GM12878 (cell line): Measurements from ENCODE around the gene TOB2. TPM values are rescaled to one million over a fixed set of nuclear protein-coding genes. Genes with fewer than 3 reads are reported as not detected.

Source experiments
- ATAC-seq: fragments of 200-7000 bp; cut with Tn5 transposase; 3 replicates; pipeline ENCODE4 v1.9.1; 2020; ENCODE audit warnings: mild to moderate bottlenecking, moderate library complexity
- BruUV-seq: library from RNA; stranded (reverse); fragments of 400-500 nt; replicated peaks from 2 replicates; lab custom pipeline; 2021; lab: Mats Ljungman, UMichigan
- CTCF ChIA-PET: fragments of 300-600 bp; sonication (Branson Sonifier 250); formaldehyde crosslinking; extraction: SDS; loops from one replicate; lab custom pipeline; 2021; ENCODE audit warnings: inconsistent platforms; lab: Yijun Ruan, JAX
- POLR2A ChIA-PET: fragments of 350-600 bp; formaldehyde crosslinking; extraction: SDS; loops from one replicate; lab custom pipeline; 2021; ENCODE audit warnings: inconsistent platforms; lab: Charles Lee
- RAD21 ChIA-PET: fragments of 300-600 bp; sonication (Branson Sonifier 250); formaldehyde crosslinking; loops from one replicate; lab custom pipeline; 2023; ENCODE audit warnings: antibody characterized with exemption; ENCODE audit not compliant: unreplicated experiment; lab: Charles Lee
- SMC1A ChIA-PET: fragments of 300-600 bp; sonication (Branson Sonifier 250); formaldehyde crosslinking; loops from one replicate; lab custom pipeline; 2023; ENCODE audit not compliant: unreplicated experiment, uncharacterized antibody; lab: Charles Lee
- DNase-seq: peaks from one replicate; pipeline ENCODE4 v3.0.0-alpha.2; 2011; ENCODE audit warnings: low read depth, low spot score
- FAIRE-seq: peaks from 3 replicates; lab custom pipeline; 2011; peaks lifted over from hg19 to GRCh38; lab: Jason Lieb, UNC
- H2AFZ ChIP-seq: 2 replicates; pipeline ENCODE4 v1.6.0; 2011; ENCODE audit warnings: low read depth, low read length, control low read depth; ENCODE audit not compliant: control insufficient read depth
- H3K27ac ChIP-seq: 2 replicates; pipeline ENCODE4 v1.5.1; 2011; ENCODE audit warnings: control low read depth; ENCODE audit not compliant: control insufficient read depth, insufficient read depth
- H3K27me3 ChIP-seq, 2 experiments: replicated peaks in 1 of 2; 2 replicates each; pipeline versions ENCODE4 v1.6.0 to v1.6.1; 2011; ENCODE audit warnings: low read length in 1 of 2; ENCODE audit not compliant: control insufficient read depth in 2 of 2, insufficient read depth in 2 of 2
- H3K36me3 ChIP-seq, 2 experiments: 2 replicates each; pipeline ENCODE4 v1.5.1; 2011; ENCODE audit warnings: low read length in 1 of 2; ENCODE audit not compliant: control insufficient read depth in 2 of 2, insufficient read depth in 2 of 2
- H3K4me1 ChIP-seq: 2 replicates; pipeline ENCODE4 v1.6.1; 2011; ENCODE audit warnings: mild to moderate bottlenecking, low read length, moderate library complexity, mixed read lengths; ENCODE audit not compliant: control insufficient read depth, insufficient read depth
- H3K4me2 ChIP-seq: 2 replicates; pipeline ENCODE4 v1.6.0; 2011; ENCODE audit warnings: control low read depth; ENCODE audit not compliant: control insufficient read depth, insufficient read depth
- H3K4me3 ChIP-seq: fragments of 200-600 bp; sonication (generic); 2 replicates; pipeline ENCODE4 v1.5.1; 2016
- H3K79me2 ChIP-seq: 2 replicates; pipeline ENCODE4 v1.6.0; 2011; ENCODE audit warnings: low read length; ENCODE audit not compliant: control insufficient read depth, insufficient read depth
- H3K9ac ChIP-seq: 2 replicates; pipeline ENCODE4 v1.8.0; 2011; ENCODE audit warnings: low read length, control low read depth, mixed read lengths; ENCODE audit not compliant: control insufficient read depth, insufficient read depth
- H3K9me3 ChIP-seq: replicated peaks from 3 replicates; pipeline ENCODE4 v1.5.1; 2011; ENCODE audit warnings: mild to moderate bottlenecking, low read length; ENCODE audit not compliant: control insufficient read depth, insufficient read depth
- H4K20me1 ChIP-seq: 2 replicates; pipeline ENCODE4 v1.6.0; 2011; ENCODE audit not compliant: control insufficient read depth, insufficient read depth
- HCFC1 ChIP-seq: fragments of 150-350 bp; IDR thresholded peaks from 2 replicates; pipeline ENCODE4 v1.6.1; 2014; ENCODE audit warnings: low read length
- HDAC2 ChIP-seq: fragments of 200-600 bp; sonication (generic); IDR thresholded peaks from 2 replicates; pipeline ENCODE4 v1.6.1; 2017
- NKRF ChIP-seq: fragments of 450-650 bp; conservative IDR thresholded peaks from 2 replicates; pipeline ENCODE4 v1.6.1; 2017; ENCODE audit warnings: mild to moderate bottlenecking, moderate library complexity
- POU2F2 ChIP-seq: IDR thresholded peaks from 3 replicates; pipeline ENCODE4 v1.6.1; 2011; ENCODE audit warnings: low read depth, mild to moderate bottlenecking, low read length, borderline replicate concordance
- WGBS: methylation state at CpG from one replicate; pipeline ENCODE4 v1.1.6; 2016; ENCODE audit warnings: low lambda C conversion rate; ENCODE audit not compliant: insufficient replicate concordance, insufficient coverage; ENCODE audit errors: missing lambda C conversion rate; 5-methylcytosine and 5-hydroxymethylcytosine counted together
- in situ Hi-C: fragments of 300-500 bp; cut with MboI; formaldehyde crosslinking; loops from 9 replicates; pipeline ENCODE4 v1.14.3; 2018; ENCODE audit warnings: mixed read lengths
- intact Hi-C: fragments of 100-400 bp; cut with micrococcal nuclease; formaldehyde crosslinking; loops from one replicate; pipeline ENCODE4 v1.14.2; 2022; ENCODE audit not compliant: unreplicated experiment
- polyA plus RNA-seq, 11 experiments: library from polyadenylated mRNA; depleted of rRNA in 4 of 11; unstranded in 6 of 11; stranded (reverse) in 5 of 11; fragments of >200 nt; fragmentation: Nextera tagmentation in 4 of 11; fragmentation: Illumina TruSeq in 1 of 11; extraction: Ambion mirVana in 4 of 11; extraction: Trizol in 1 of 11; gene quantifications; 1 replicate in 1 of 11; 2 replicates in 10 of 11; pipeline versions ENCODE4 v1.2.1 to v1.2.3, GENCODE V29; 2011 to 2016; ENCODE audit warnings: inconsistent platforms in 2 of 11, missing spikeins in 2 of 11, low read depth in 1 of 11
- total RNA-seq, 4 experiments: library from RNA; depleted of rRNA in 3 of 4; stranded (reverse); fragments of >200 nt in 3 of 4; fragmentation: Illumina TruSeq in 1 of 4; extraction: Trizol in 1 of 4; gene quantifications; 2 replicates each; pipeline versions ENCODE4 v1.2.1 to v1.2.3, GENCODE V29; 2013 to 2021

Gene TOB2
- total and polyA plus RNA-seq, 10 of the 15 experiments (the other 5 are each of a cell fraction or from before 2014, with no cell fraction given) = 4.5 to 32.0 (median 15.1) TPM

GRCh38 chr22:41481131-41481830 is 34.7 kb upstream of the TOB2 start:
- peaks cover 0 to 6% of the 10 kb centered on the region in 2 experiments; a peak in 2 of 4 replicates for H3K36me3 ChIP-seq
- ChIA-PET POLR2A (interaction anchor here (1.9 to 9.0 kb wide), 3 partner anchors 10 to 34 kb away, joined by 5 to 122 read pairs (median 10); partner anchors contain the start of genes ACO2, PHF5A and TOB2), CTCF (interaction anchor here (0.6 to 1.9 kb wide), 4 partner anchors 10 to 81 kb away, joined by 4 to 6 read pairs (median 5); no protein-coding TSS in a partner anchor), SMC1A (interaction anchor here (1.0 to 6.5 kb wide), 6 partner anchors 11 to 72 kb away, joined by 3 to 59 read pairs (median 4); partner anchors contain the start of genes ACO2, PHF5A and TOB2), RAD21 (interaction anchor here (1.1 to 2.6 kb wide), 3 partner anchors 10 to 78 kb away, joined by 3 to 13 read pairs (median 9); partner anchors contain the start of genes ACO2 and PHF5A)
- no peaks in the 10 kb centered on the region for H4K20me1 ChIP-seq
- H3K4me2 ChIP-seq = no peak overlapping the region
- intact Hi-C loops (no loop called here), in situ Hi-C loops (no loop called here)
- ATAC-seq = no peak
- no peak for FAIRE-seq
- no peak for DNase-seq
- no peak overlapping the region for H2AFZ ChIP-seq
- no peak overlapping the region for H3K9ac ChIP-seq
- 0 out of 2 replicates have a peak overlapping the region, but pooled peaks have one; percentile 23 for H3K27ac ChIP-seq
- H3K79me2 ChIP-seq = peaks cover 83% of the 10 kb centered on the region
- H3K9me3 ChIP-seq = no peaks in the 10 kb centered on the region
- no peaks in the 10 kb centered on the region for H3K27me3 ChIP-seq
- no peak for TF ChIP-seq POU2F2
- TF ChIP-seq NKRF = no peak
- no peak for TF ChIP-seq HDAC2
- no peak for TF ChIP-seq HCFC1
- WGBS = 37% methylated on average over 15 of the region's 15 CpGs
- TSS peak; percentile 25 for BruUV-seq
- peaks cover 57% of the 10 kb centered on the region for H3K4me1 ChIP-seq
- no peak overlapping the region for H3K4me3 ChIP-seq
